ENCODE results near the gene USP33. TPM values are rescaled to one million over a fixed set of nuclear protein-coding genes. Genes with fewer than 3 reads are reported as not detected.

The USP33 gene
- total and polyA plus RNA-seq, 2 of the 8 experiments (the other 6 are each of a cell fraction or from before 2014, with no cell fraction given) = 20.0 to 55.5 TPM

GRCh38 chr1:77687519-77687906, 72.1 kb downstream of the USP33 start:
- Histone ChIP-seq H2AK5ac (ENCODE audit: low read depth, low read length) (no peak overlapping the region), H3K4ac (replicated peaks; ENCODE audit: insufficient read length, low read depth, low read length) (no peak overlapping the region), H2BK12ac (ENCODE audit: low read depth, low read length) (no peak overlapping the region), H3K9me3 (ENCODE audit: insufficient read depth in 2 of 2, low read depth in 1 of 2, low read length in 1 of 2) (no peaks in the 10 kb centered on the region), H2BK5ac (ENCODE audit: low read depth, low read length) (no peak overlapping the region), H3K9ac (replicated peaks in 1 of 4; ENCODE audit: extremely low read depth in 1 of 4, low read depth in 3 of 4, low read length in 3 of 4) (peak overlapping the region in 1 of 4 experiments; percentile 27; a peak in 2 of 7 replicates), H3K23ac (ENCODE audit: insufficient read length) (no peak overlapping the region), H3K4me3 (ENCODE audit: extremely low read depth in 1 of 4, insufficient read depth in 2 of 4, low read depth in 3 of 4, low read length in 4 of 4) (peak overlapping the region; percentile 29 to 67 (median 34); a peak in 7 of 8 replicates), H4K91ac (replicated peaks; ENCODE audit: insufficient read length, low read length) (no peak overlapping the region), H4K8ac (ENCODE audit: extremely low read depth, insufficient read depth, low read length) (peak overlapping the region; percentile 92; the same call in 1 of the 2 replicates), H2BK20ac (ENCODE audit: low read length) (no peak overlapping the region), H3K79me1 (ENCODE audit: low read depth, low read length) (no peaks in the 10 kb centered on the region), H2AFZ (ENCODE audit: low read length) (no peak overlapping the region), H3K4me1 (replicated peaks in 1 of 4; ENCODE audit: control insufficient read depth in 3 of 4, insufficient read depth in 4 of 4, low read length in 3 of 4) (no peaks in the 10 kb centered on the region; a peak in 2 of 7 replicates), H3K79me2 (ENCODE audit: control insufficient read depth in 1 of 2, insufficient read depth in 2 of 2, low read length in 2 of 2) (no peaks in the 10 kb centered on the region), H4K20me1 (replicated peaks in 1 of 2; ENCODE audit: control insufficient read depth in 1 of 2, insufficient read depth in 2 of 2, low read length in 2 of 2) (no peaks in the 10 kb centered on the region), H4K5ac (ENCODE audit: insufficient read length, low read depth, low read length) (no peak overlapping the region), H3K36me3 (ENCODE audit: control insufficient read depth in 2 of 4, insufficient read depth in 4 of 4, low read length in 3 of 4) (no peaks in the 10 kb centered on the region), H3K18ac (ENCODE audit: extremely low read depth, low read length) (no peak overlapping the region; the same call in 1 of the 2 replicates), H3K14ac (ENCODE audit: insufficient read length) (no peak overlapping the region), H3K4me2 (ENCODE audit: insufficient read depth in 1 of 2, low read depth in 2 of 2, low read length in 2 of 2) (peak overlapping the region; percentile 23 to 64; a peak in 3 of 4 replicates), H3K27me3 (replicated peaks in 1 of 4; ENCODE audit: control insufficient read depth in 3 of 4, extremely low read depth in 1 of 4, insufficient read depth in 3 of 4, low read length in 3 of 4) (no peaks in the 10 kb centered on the region), H2BK15ac (ENCODE audit: low read length) (no peak overlapping the region), H3K27ac (ENCODE audit: low read depth, low read length) (no peak overlapping the region), H3K23me2 (ENCODE audit: low read depth, low read length) (peaks cover 4% of the 10 kb centered on the region), H2BK120ac (replicated peaks; ENCODE audit: low read depth, low read length) (no peak overlapping the region), H3K56ac (replicated peaks; ENCODE audit: insufficient read length, low read depth, low read length) (no peak overlapping the region)
- POLR2A ChIA-PET (ENCODE audit: partially characterized antibody) = interaction anchor here (0.6 to 2.5 kb wide), 7 partner anchors 16 to 202 kb away, joined by 3 to 6 read pairs (median 4); partner anchors contain the start of gene NEXN
- no peak for FAIRE-seq
- CTCF ChIA-PET (ENCODE audit: partially characterized antibody) = no interaction called here
- 2% methylated on average over 7 of the region's 21 CpGs; no CpG with 5 or more reads in 1 of the 2 experiments for WGBS, 2 experiments (ENCODE audit: extremely low coverage in 1 of 2, insufficient coverage in 1 of 2, insufficient read length in 1 of 2, insufficient replicate concordance in 2 of 2, low coverage in 1 of 2, low lambda C conversion rate in 2 of 2, missing lambda C conversion rate in 1 of 2)
- peak; percentile 51 to 70 for DNase-seq (ENCODE audit: low read depth in 1 of 2, low spot score in 2 of 2)
- TF ChIP-seq MAFK (IDR thresholded peaks at IDR 0.05; ENCODE audit: low read depth, low read length) (no peak), CREB1 (IDR thresholded peaks at IDR 0.05) (no peak), BCL11A (IDR thresholded peaks at IDR 0.05; ENCODE audit: low read depth in 2 of 2, low read length in 2 of 2) (no peak), HDAC6 (IDR thresholded peaks at IDR 0.05; ENCODE audit: low read depth, low read length) (no peak), ASH2L (IDR thresholded peaks at IDR 0.05; ENCODE audit: low read length) (peak; percentile 15), POLR2AphosphoS5 (IDR thresholded peaks at IDR 0.05; ENCODE audit: low read depth, low read length) (peak; percentile 73), MAX (IDR thresholded peaks at IDR 0.05) (peak; percentile 51), GTF2F1 (IDR thresholded peaks at IDR 0.05; ENCODE audit: borderline replicate concordance, low read depth, low read length) (no peak), EGR1 (IDR thresholded peaks at IDR 0.05; ENCODE audit: borderline replicate concordance, low read depth, low read length) (peak; percentile 55; the same call in 1 of the 2 replicates), HDAC2 (IDR thresholded peaks at IDR 0.05; ENCODE audit: borderline replicate concordance in 1 of 2, low read depth in 2 of 2, low read length in 2 of 2) (0 out of 4 replicates have a peak, but pooled peaks of 1 of the 2 experiments have one; percentile 39), POLR2A (IDR thresholded peaks at IDR 0.05; ENCODE audit: control extremely low read depth in 1 of 2, low read depth in 2 of 2, low read length in 2 of 2) (peak; percentile 57 to 74; a peak in 2 of 3 replicates), EP300 (IDR thresholded peaks at IDR 0.05; ENCODE audit: borderline replicate concordance in 1 of 2, low read depth in 2 of 2, low read length in 2 of 2) (no peak), SIN3A (conservative IDR thresholded peaks at IDR 0.05 in 1 of 2, IDR thresholded peaks at IDR 0.05 in 1 of 2; ENCODE audit: low read depth in 1 of 2, low read length in 2 of 2) (peak; percentile 69 to 74; a peak in 1 of 4 replicates)

All from H1 (cell line).